ENCODE measurements around the gene ZNF652. TPM values are rescaled to one million over a fixed set of nuclear protein-coding genes. Genes with fewer than 3 reads are reported as not detected.
A peak's percentile ranks its signal among the peaks of the same experiment; 100 is the strongest.

The ZNF652 gene
- total and polyA plus RNA-seq, 4 donors: 6.8 to 48.9 (median 37.8) TPM

DNA sequence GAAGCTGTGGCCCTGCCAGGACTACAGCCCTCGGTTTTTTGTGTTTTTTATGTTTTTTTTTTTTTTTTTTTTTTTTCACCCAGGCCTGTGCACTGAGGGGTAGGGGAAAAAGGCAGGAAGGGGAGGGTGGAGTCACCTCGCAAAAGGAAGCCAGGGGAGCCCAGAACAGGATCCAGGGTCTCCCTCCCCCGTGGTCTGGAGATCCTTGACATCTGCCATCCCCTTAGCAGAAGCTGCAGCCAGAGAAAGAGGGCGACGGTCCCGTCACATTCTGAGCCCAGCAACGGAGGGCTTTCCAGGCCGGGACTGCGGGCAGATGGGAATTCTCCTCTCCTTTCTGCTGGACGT, 102.4 kb downstream of the ZNF652 start:
- DNase-seq (no peak), ATAC-seq (ENCODE audit: insufficient read depth, low FRiP score) (no peak)
- H3K27ac ChIP-seq (ENCODE audit: low read depth in 1 of 2, low read length in 1 of 2): peak overlapping the region; percentile 20 to 82
- H3K4me3 ChIP-seq: peak overlapping the region; percentile 44
- no peaks in the 10 kb centered on the region for H3K36me3 ChIP-seq (ENCODE audit: control insufficient read depth in 4 of 4, insufficient read depth in 4 of 4, low read length in 4 of 4)
- no peaks in the 10 kb centered on the region for H3K9me3 ChIP-seq (ENCODE audit: control insufficient read depth in 4 of 4, insufficient read depth in 3 of 4, low read length in 3 of 4)
- no peak overlapping the region for H3K9ac ChIP-seq (ENCODE audit: insufficient read depth in 1 of 2, low read length in 2 of 2)
- H3K27me3 ChIP-seq (ENCODE audit: control insufficient read depth in 3 of 3, insufficient read depth in 3 of 3, low read length in 2 of 3): peaks cover 0 to 2% (median 2%) of the 10 kb centered on the region in 3 donors
- peaks cover 0 to 4% (median 0%) of the 10 kb centered on the region in 5 donors for H3K4me1 ChIP-seq (ENCODE audit: control insufficient read depth in 5 of 5, insufficient read depth in 5 of 5, low read length in 5 of 5)
- WGBS, 2 donors: 9 to 11% methylated on average over 10 of the region's 10 CpGs
- TF ChIP-seq, protein P1, sequence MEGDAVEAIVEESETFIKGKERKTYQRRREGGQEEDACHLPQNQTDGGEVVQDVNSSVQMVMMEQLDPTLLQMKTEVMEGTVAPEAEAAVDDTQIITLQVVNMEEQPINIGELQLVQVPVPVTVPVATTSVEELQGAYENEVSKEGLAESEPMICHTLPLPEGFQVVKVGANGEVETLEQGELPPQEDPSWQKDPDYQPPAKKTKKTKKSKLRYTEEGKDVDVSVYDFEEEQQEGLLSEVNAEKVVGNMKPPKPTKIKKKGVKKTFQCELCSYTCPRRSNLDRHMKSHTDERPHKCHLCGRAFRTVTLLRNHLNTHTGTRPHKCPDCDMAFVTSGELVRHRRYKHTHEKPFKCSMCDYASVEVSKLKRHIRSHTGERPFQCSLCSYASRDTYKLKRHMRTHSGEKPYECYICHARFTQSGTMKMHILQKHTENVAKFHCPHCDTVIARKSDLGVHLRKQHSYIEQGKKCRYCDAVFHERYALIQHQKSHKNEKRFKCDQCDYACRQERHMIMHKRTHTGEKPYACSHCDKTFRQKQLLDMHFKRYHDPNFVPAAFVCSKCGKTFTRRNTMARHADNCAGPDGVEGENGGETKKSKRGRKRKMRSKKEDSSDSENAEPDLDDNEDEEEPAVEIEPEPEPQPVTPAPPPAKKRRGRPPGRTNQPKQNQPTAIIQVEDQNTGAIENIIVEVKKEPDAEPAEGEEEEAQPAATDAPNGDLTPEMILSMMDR (IDR thresholded peaks at IDR 0.05; ENCODE audit: control extremely low read depth, extremely low read depth): no peak

DNA sequence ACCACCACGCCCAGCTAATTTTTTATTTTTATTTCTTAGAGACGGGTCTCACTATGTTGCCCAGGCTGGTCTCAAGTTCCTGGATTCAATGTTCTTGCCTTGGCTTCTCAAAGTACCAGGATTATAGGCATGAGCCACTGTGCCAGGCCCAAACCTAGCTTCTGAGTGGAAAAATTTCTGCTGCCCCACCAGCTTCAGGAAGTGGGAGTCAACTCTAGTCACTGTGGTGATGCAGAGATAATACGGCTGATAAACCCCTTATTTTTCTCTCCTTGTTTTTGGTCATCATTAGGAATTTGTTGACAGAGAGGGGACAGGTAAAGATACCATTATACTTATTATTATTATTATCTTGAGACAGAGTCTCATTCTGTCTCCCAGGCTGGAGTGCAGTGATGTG, 103.7 kb downstream of the ZNF652 start:
- Histone ChIP-seq H3K4me3 (no peak overlapping the region), H3K36me3 (ENCODE audit: control insufficient read depth in 4 of 4, insufficient read depth in 4 of 4, low read length in 4 of 4) (no peaks in the 10 kb centered on the region), H3K9ac (ENCODE audit: insufficient read depth in 1 of 2, low read length in 2 of 2) (no peak overlapping the region), H3K27me3 (ENCODE audit: control insufficient read depth in 3 of 3, insufficient read depth in 3 of 3, low read length in 2 of 3) (peaks cover 0 to 2% (median 2%) of the 10 kb centered on the region in 3 donors), H3K4me1 (ENCODE audit: control insufficient read depth in 5 of 5, insufficient read depth in 5 of 5, low read length in 5 of 5) (peaks cover 0 to 4% (median 0%) of the 10 kb centered on the region in 5 donors), H3K9me3 (ENCODE audit: control insufficient read depth in 4 of 4, insufficient read depth in 3 of 4, low read length in 3 of 4) (no peaks in the 10 kb centered on the region), H3K27ac (ENCODE audit: low read depth in 1 of 2, low read length in 1 of 2) (no peak overlapping the region)
- TF ChIP-seq, protein P1 (IDR thresholded peaks at IDR 0.05; ENCODE audit: control extremely low read depth, extremely low read depth): no peak
- no peak for DNase-seq
- WGBS, 2 donors: 82 to 86% methylated on average over 3 of the region's 3 CpGs
- ATAC-seq (ENCODE audit: insufficient read depth, low FRiP score): no peak

DNA sequence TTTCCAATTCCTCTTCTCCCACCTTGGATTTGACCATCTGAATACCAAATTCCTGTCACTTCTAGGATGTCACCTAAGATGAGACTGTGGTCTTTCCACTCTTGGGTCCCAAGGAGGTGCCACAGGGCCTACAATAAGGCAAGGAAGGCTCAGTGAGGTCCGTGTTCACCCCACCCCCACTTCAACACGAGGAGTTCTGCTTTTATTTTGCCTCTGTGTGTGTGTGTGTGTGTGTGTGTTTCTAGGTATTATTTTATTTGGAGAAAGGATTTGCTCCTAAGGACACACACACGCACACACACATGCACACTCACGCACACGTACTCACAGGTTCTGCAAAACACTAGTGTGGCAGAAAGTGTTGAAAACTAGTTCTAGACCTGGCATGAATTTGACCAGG, 106.9 kb downstream of the ZNF652 start:
- TF ChIP-seq, protein P1 (IDR thresholded peaks at IDR 0.05; ENCODE audit: control extremely low read depth, extremely low read depth): no peak
- 61 to 62% methylated on average over 5 of the region's 5 CpGs for WGBS, 2 donors
- no peak overlapping the region for H3K9ac ChIP-seq (ENCODE audit: insufficient read depth in 1 of 2, low read length in 2 of 2)
- ATAC-seq (ENCODE audit: insufficient read depth, low FRiP score) (no peak), DNase-seq (no peak)
- no peaks in the 10 kb centered on the region for H3K9me3 ChIP-seq (ENCODE audit: control insufficient read depth in 4 of 4, insufficient read depth in 3 of 4, low read length in 3 of 4)
- H3K36me3 ChIP-seq (ENCODE audit: control insufficient read depth in 4 of 4, insufficient read depth in 4 of 4, low read length in 4 of 4): no peaks in the 10 kb centered on the region
- H3K4me1 ChIP-seq (ENCODE audit: control insufficient read depth in 5 of 5, insufficient read depth in 5 of 5, low read length in 5 of 5): peaks cover 0 to 4% (median 0%) of the 10 kb centered on the region in 5 donors
- no peak overlapping the region for H3K4me3 ChIP-seq
- H3K27ac ChIP-seq (ENCODE audit: low read depth in 1 of 2, low read length in 1 of 2): no peak overlapping the region
- H3K27me3 ChIP-seq (ENCODE audit: control insufficient read depth in 3 of 3, insufficient read depth in 3 of 3, low read length in 2 of 3): no peaks in the 10 kb centered on the region

DNA sequence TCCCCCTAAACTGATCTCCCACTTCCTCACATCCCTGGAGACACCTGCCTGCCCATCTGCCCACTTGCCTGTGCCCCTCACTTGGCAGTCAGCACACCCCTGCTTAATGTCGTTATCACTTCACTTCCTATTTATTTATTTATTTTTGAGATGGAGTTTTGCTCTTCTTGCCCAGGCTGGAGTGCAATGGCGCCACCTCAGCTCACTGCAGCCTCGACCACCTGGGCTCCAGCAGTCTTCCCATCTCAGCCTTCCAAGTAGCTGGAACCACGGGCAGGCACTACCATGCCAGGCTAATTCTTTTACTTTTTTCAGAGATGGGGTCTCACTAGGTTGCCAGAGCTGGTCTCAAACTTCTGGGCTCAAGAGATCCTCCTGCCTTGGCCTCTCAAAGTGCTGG, 108.0 kb downstream of the ZNF652 start:
- H3K36me3 ChIP-seq (ENCODE audit: control insufficient read depth in 4 of 4, insufficient read depth in 4 of 4, low read length in 4 of 4): no peaks in the 10 kb centered on the region
- H3K27me3 ChIP-seq (ENCODE audit: control insufficient read depth in 3 of 3, insufficient read depth in 3 of 3, low read length in 2 of 3): no peaks in the 10 kb centered on the region
- no peak overlapping the region for H3K27ac ChIP-seq (ENCODE audit: low read depth in 1 of 2, low read length in 1 of 2)
- H3K9me3 ChIP-seq (ENCODE audit: control insufficient read depth in 4 of 4, insufficient read depth in 3 of 4, low read length in 3 of 4): no peaks in the 10 kb centered on the region
- WGBS, 2 donors: 67 to 78% methylated on average over 4 of the region's 4 CpGs
- TF ChIP-seq, protein P1 (IDR thresholded peaks at IDR 0.05; ENCODE audit: control extremely low read depth, extremely low read depth): no peak
- ATAC-seq (ENCODE audit: insufficient read depth, low FRiP score) (no peak), DNase-seq (no peak)
- no peak overlapping the region for H3K9ac ChIP-seq (ENCODE audit: insufficient read depth in 1 of 2, low read length in 2 of 2)
- peaks cover 0 to 6% (median 0%) of the 10 kb centered on the region in 5 donors for H3K4me1 ChIP-seq (ENCODE audit: control insufficient read depth in 5 of 5, insufficient read depth in 5 of 5, low read length in 5 of 5)
- no peak overlapping the region for H3K4me3 ChIP-seq
